Effector memory CD4-positive, alpha-beta T cell (primary cell): ENCODE data around the gene SENP8.
"Not testable (repeated sequence)": the region's sequence is repeated elsewhere in the genome, so short reads cannot be mapped to it uniquely, and the experiment has no call there.

ENCODE experiments used
- DNase-seq, 3 donors: peaks; one replicate each; pipeline ENCODE4 v3.0.0-alpha.2; 2020
- H3K27ac ChIP-seq: 2 replicates; pipeline ENCODE4 v1.7.0; 2013; ENCODE audit warnings: mild to moderate bottlenecking, low read length, moderate library complexity; ENCODE audit not compliant: insufficient read depth, poor library complexity, severe bottlenecking
- H3K27me3 ChIP-seq: replicated peaks from 2 replicates; pipeline ENCODE4 v1.7.0; 2013; ENCODE audit warnings: mild to moderate bottlenecking, low read length; ENCODE audit not compliant: insufficient read depth, control insufficient read depth, poor library complexity, severe bottlenecking
- H3K36me3 ChIP-seq: 2 replicates; pipeline ENCODE4 v1.7.0; 2013; ENCODE audit warnings: mild to moderate bottlenecking, low read length, moderate library complexity; ENCODE audit not compliant: control insufficient read depth, insufficient read depth
- H3K4me1 ChIP-seq: 2 replicates; pipeline ENCODE4 v1.7.0; 2013; ENCODE audit warnings: low read length, mild to moderate bottlenecking; ENCODE audit not compliant: control insufficient read depth, insufficient read depth, poor library complexity, severe bottlenecking
- H3K4me3 ChIP-seq: 2 replicates; pipeline ENCODE4 v1.7.0; 2013; ENCODE audit warnings: low read length, low read depth, mild to moderate bottlenecking; ENCODE audit not compliant: insufficient read depth, poor library complexity, severe bottlenecking
- H3K9me3 ChIP-seq: 2 replicates; pipeline ENCODE4 v1.7.0; 2013; ENCODE audit warnings: mild to moderate bottlenecking, low read length, moderate library complexity; ENCODE audit not compliant: control insufficient read depth
- total RNA-seq, 3 donors: gene quantifications; one replicate each; lab custom pipeline; 2026; lab: John Stamatoyannopoulos, UW

The SENP8 gene
- 0.17 to 1.7 (median 0.26) reads per million in 3 donors for total RNA-seq

- Histone ChIP-seq H3K4me3 (peak within 1 kb of the TSS; percentile 93), H3K9me3 (no peaks in the 10 kb centered on the region)
Measured at GRCh38 chr15:72118017-72118978, at the start of gene SENP8, which contains the start of gene MYO9A. SENP8 (plus strand) TSS chr15:72118403; CDS start chr15:72139624, 21,221 bp downstream. MYO9A (minus strand) TSS chr15:72118150; CDS start chr15:72046563, 71,587 bp downstream.

GRCh38 chr15:72068856-72069255 is 49.3 kb upstream of the SENP8 start:
- no peak for DNase-seq
- no peaks in the 10 kb centered on the region for H3K9me3 ChIP-seq
- no peak overlapping the region for H3K4me3 ChIP-seq
- H3K4me1 ChIP-seq = no peaks in the 10 kb centered on the region
- H3K36me3 ChIP-seq = no peaks in the 10 kb centered on the region
- H3K27me3 ChIP-seq = no peaks in the 10 kb centered on the region
- H3K27ac ChIP-seq = no peak overlapping the region

More at GRCh38 chr15:72118017-72118978, at the start of gene SENP8, which contains the start of gene MYO9A:
- DNase-seq = peak; percentile 98
- Histone ChIP-seq H3K27me3 (no peaks in the 10 kb centered on the region), H3K27ac (peak within 1 kb of the TSS; percentile 93), H3K36me3 (no peaks in the 10 kb centered on the region), H3K4me1 (peaks cover 5% of the 10 kb centered on the region)

GRCh38 chr15:72070817-72071447 is 47.3 kb upstream of the SENP8 start:
- Histone ChIP-seq H3K4me3 (no peak overlapping the region), H3K27ac (no peak overlapping the region), H3K27me3 (no peaks in the 10 kb centered on the region), H3K9me3 (no peaks in the 10 kb centered on the region), H3K4me1 (no peaks in the 10 kb centered on the region), H3K36me3 (no peaks in the 10 kb centered on the region)
- DNase-seq = no peak

- not testable (repeated sequence) for H3K27me3 ChIP-seq, H3K36me3 ChIP-seq, DNase-seq, H3K4me1 ChIP-seq, H3K4me3 ChIP-seq, H3K9me3 ChIP-seq, H3K27ac ChIP-seq
Measured at GRCh38 chr15:72071448-72071825, 46.8 kb upstream of the SENP8 start.

GRCh38 chr15:72074335-72075060 is 43.7 kb upstream of the SENP8 start:
- DNase-seq = no peak
- H3K4me1 ChIP-seq = no peaks in the 10 kb centered on the region
- no peaks in the 10 kb centered on the region for H3K36me3 ChIP-seq
- H3K4me3 ChIP-seq = no peak overlapping the region
- no peak overlapping the region for H3K27ac ChIP-seq
- no peaks in the 10 kb centered on the region for H3K27me3 ChIP-seq
- H3K9me3 ChIP-seq = no peaks in the 10 kb centered on the region

- no peaks in the 10 kb centered on the region for H3K9me3 ChIP-seq
- H3K4me1 ChIP-seq = no peaks in the 10 kb centered on the region
- H3K4me3 ChIP-seq = no peak overlapping the region
- H3K27me3 ChIP-seq = no peaks in the 10 kb centered on the region
- no peak overlapping the region for H3K27ac ChIP-seq
- no peak for DNase-seq
- H3K36me3 ChIP-seq = no peaks in the 10 kb centered on the region
Measured at GRCh38 chr15:72077950-72078349, 40.3 kb upstream of the SENP8 start.

- H3K27me3 ChIP-seq = no peaks in the 10 kb centered on the region
- H3K4me3 ChIP-seq = no peak overlapping the region
- no peaks in the 10 kb centered on the region for H3K4me1 ChIP-seq
- H3K27ac ChIP-seq = no peak overlapping the region
- no peak for DNase-seq
- no peaks in the 10 kb centered on the region for H3K36me3 ChIP-seq
- H3K9me3 ChIP-seq = no peaks in the 10 kb centered on the region
Measured at GRCh38 chr15:72078887-72079286, 39.3 kb upstream of the SENP8 start.

GRCh38 chr15:72082176-72082575 is 36.0 kb upstream of the SENP8 start:
- no peaks in the 10 kb centered on the region for H3K9me3 ChIP-seq
- no peak for DNase-seq
- no peaks in the 10 kb centered on the region for H3K27me3 ChIP-seq
- no peaks in the 10 kb centered on the region for H3K36me3 ChIP-seq
- H3K4me1 ChIP-seq = no peaks in the 10 kb centered on the region
- no peak overlapping the region for H3K27ac ChIP-seq
- no peak overlapping the region for H3K4me3 ChIP-seq

GRCh38 chr15:72086010-72086697 is 32.0 kb upstream of the SENP8 start:
- H3K36me3 ChIP-seq = no peaks in the 10 kb centered on the region
- H3K4me1 ChIP-seq = no peaks in the 10 kb centered on the region
- no peak overlapping the region for H3K4me3 ChIP-seq
- H3K9me3 ChIP-seq = no peaks in the 10 kb centered on the region
- H3K27me3 ChIP-seq = no peaks in the 10 kb centered on the region
- no peak overlapping the region for H3K27ac ChIP-seq
- DNase-seq = no peak
